ENCODE results near the gene ALOXE3. TPM values are rescaled to one million over a fixed set of nuclear protein-coding genes. Genes with fewer than 3 reads are reported as not detected.
"Not testable (repeated sequence)": the region's sequence is repeated elsewhere in the genome, so short reads cannot be mapped to it uniquely, and the experiment has no call there.

Gene ALOXE3
- polyA plus RNA-seq, 2 donors, result 0.43 to 1.7 TPM

- H3K4me1 ChIP-seq (ENCODE audit: control insufficient read depth in 2 of 2, insufficient read depth in 2 of 2, low read length in 1 of 2), result peaks cover 6 to 9% of the 10 kb centered on the region in 2 donors
- peaks cover 0 to 2% of the 10 kb centered on the region in 2 donors for H3K27me3 ChIP-seq (ENCODE audit: control insufficient read depth in 1 of 2, insufficient read depth in 2 of 2, low read length in 2 of 2)
- H3K9me3 ChIP-seq (ENCODE audit: control insufficient read depth in 2 of 2, insufficient read depth in 1 of 2, low read depth in 1 of 2, low read length in 1 of 2), result no peaks in the 10 kb centered on the region
- no peak overlapping the region for H3K4me3 ChIP-seq (ENCODE audit: low read depth in 1 of 2, low read length in 2 of 2)
- no peaks in the 10 kb centered on the region for H3K36me3 ChIP-seq (ENCODE audit: control insufficient read depth in 2 of 2, insufficient read depth in 2 of 2, low read length in 1 of 2)
- 13 to 14% methylated on average over 18 of the region's 18 CpGs for WGBS, 2 donors
- H3K27ac ChIP-seq (ENCODE audit: low read depth in 2 of 2, low read length in 1 of 2), result peak overlapping the region; percentile 81 to 93
Observed at GRCh38 chr17:8117367-8117979, 841 bp downstream of the ALOXE3 start.

- H3K27me3 ChIP-seq (ENCODE audit: control insufficient read depth in 1 of 2, insufficient read depth in 2 of 2, low read length in 2 of 2), result peaks cover 0 to 2% of the 10 kb centered on the region in 2 donors
- WGBS, 2 donors, result 45 to 59% methylated on average over 18 of the region's 18 CpGs
- no peaks in the 10 kb centered on the region for H3K9me3 ChIP-seq (ENCODE audit: control insufficient read depth in 2 of 2, insufficient read depth in 1 of 2, low read depth in 1 of 2, low read length in 1 of 2)
Observed at GRCh38 chr17:8116776-8117175, 1.5 kb downstream of the ALOXE3 start.

GRCh38 chr17:8110907-8111306 is 7.4 kb downstream of the ALOXE3 start:
- Histone ChIP-seq H3K27me3 (ENCODE audit: control insufficient read depth in 1 of 2, insufficient read depth in 2 of 2, low read length in 2 of 2) (peaks cover 0 to 2% of the 10 kb centered on the region in 2 donors), H3K27ac (ENCODE audit: low read depth in 2 of 2, low read length in 1 of 2) (no peak overlapping the region), H3K36me3 (ENCODE audit: control insufficient read depth in 2 of 2, insufficient read depth in 2 of 2, low read length in 1 of 2) (no peaks in the 10 kb centered on the region), H3K4me3 (ENCODE audit: low read depth in 1 of 2, low read length in 2 of 2) (no peak overlapping the region), H3K4me1 (ENCODE audit: control insufficient read depth in 2 of 2, insufficient read depth in 2 of 2, low read length in 1 of 2) (peaks cover 0 to 4% of the 10 kb centered on the region in 2 donors), H3K9me3 (ENCODE audit: control insufficient read depth in 2 of 2, insufficient read depth in 1 of 2, low read depth in 1 of 2, low read length in 1 of 2) (no peaks in the 10 kb centered on the region)
- WGBS, 2 donors, result 94 to 98% methylated on average over 6 of the region's 6 CpGs

More at GRCh38 chr17:8116776-8117175, 1.5 kb downstream of the ALOXE3 start:
- no peak overlapping the region for H3K4me3 ChIP-seq (ENCODE audit: low read depth in 1 of 2, low read length in 2 of 2)
- no peaks in the 10 kb centered on the region for H3K36me3 ChIP-seq (ENCODE audit: control insufficient read depth in 2 of 2, insufficient read depth in 2 of 2, low read length in 1 of 2)
- H3K4me1 ChIP-seq (ENCODE audit: control insufficient read depth in 2 of 2, insufficient read depth in 2 of 2, low read length in 1 of 2), result peaks cover 4 to 9% of the 10 kb centered on the region in 2 donors
- no peak overlapping the region for H3K27ac ChIP-seq (ENCODE audit: low read depth in 2 of 2, low read length in 1 of 2)

GRCh38 chr17:8110456-8110804 is 7.9 kb downstream of the ALOXE3 start:
- peak overlapping the region in 1 of 2 donors; percentile 47 for H3K4me3 ChIP-seq (ENCODE audit: low read depth in 1 of 2, low read length in 2 of 2)
- 20 to 21% methylated on average over 9 to 10 of the region's 10 CpGs for WGBS, 2 donors
- no peak overlapping the region for H3K27ac ChIP-seq (ENCODE audit: low read depth in 2 of 2, low read length in 1 of 2)
- H3K27me3 ChIP-seq (ENCODE audit: control insufficient read depth in 1 of 2, insufficient read depth in 2 of 2, low read length in 2 of 2), result peaks cover 0 to 2% of the 10 kb centered on the region in 2 donors
- no peaks in the 10 kb centered on the region for H3K9me3 ChIP-seq (ENCODE audit: control insufficient read depth in 2 of 2, insufficient read depth in 1 of 2, low read depth in 1 of 2, low read length in 1 of 2)
- peaks cover 0 to 4% of the 10 kb centered on the region in 2 donors for H3K4me1 ChIP-seq (ENCODE audit: control insufficient read depth in 2 of 2, insufficient read depth in 2 of 2, low read length in 1 of 2)
- no peaks in the 10 kb centered on the region for H3K36me3 ChIP-seq (ENCODE audit: control insufficient read depth in 2 of 2, insufficient read depth in 2 of 2, low read length in 1 of 2)

GRCh38 chr17:8109661-8110455 is 8.5 kb downstream of the ALOXE3 start:
- Histone ChIP-seq H3K27ac (ENCODE audit: low read depth in 2 of 2, low read length in 1 of 2) (no peak overlapping the region), H3K4me1 (ENCODE audit: control insufficient read depth in 2 of 2, insufficient read depth in 2 of 2, low read length in 1 of 2) (peaks cover 0 to 4% of the 10 kb centered on the region in 2 donors), H3K27me3 (ENCODE audit: control insufficient read depth in 1 of 2, insufficient read depth in 2 of 2, low read length in 2 of 2) (peaks cover 0 to 2% of the 10 kb centered on the region in 2 donors), H3K9me3 (ENCODE audit: control insufficient read depth in 2 of 2, insufficient read depth in 1 of 2, low read depth in 1 of 2, low read length in 1 of 2) (no peaks in the 10 kb centered on the region), H3K4me3 (ENCODE audit: low read depth in 1 of 2, low read length in 2 of 2) (peak overlapping the region; percentile 44 to 47), H3K36me3 (ENCODE audit: control insufficient read depth in 2 of 2, insufficient read depth in 2 of 2, low read length in 1 of 2) (no peaks in the 10 kb centered on the region)
- 9 to 12% methylated on average over 63 of the region's 63 CpGs for whole genome bisulfite sequencing, 2 donors

GRCh38 chr17:8108972-8109660 is 9.2 kb downstream of the ALOXE3 start:
- Histone ChIP-seq H3K4me1 (ENCODE audit: control insufficient read depth in 2 of 2, insufficient read depth in 2 of 2, low read length in 1 of 2) (peaks cover 0 to 6% of the 10 kb centered on the region in 2 donors), H3K9me3 (ENCODE audit: control insufficient read depth in 2 of 2, insufficient read depth in 1 of 2, low read depth in 1 of 2, low read length in 1 of 2) (no peaks in the 10 kb centered on the region), H3K27ac (ENCODE audit: low read depth in 2 of 2, low read length in 1 of 2) (no peak overlapping the region), H3K27me3 (ENCODE audit: control insufficient read depth in 1 of 2, insufficient read depth in 2 of 2, low read length in 2 of 2) (peaks cover 0 to 2% of the 10 kb centered on the region in 2 donors), H3K4me3 (ENCODE audit: low read depth in 1 of 2, low read length in 2 of 2) (no peak overlapping the region), H3K36me3 (ENCODE audit: control insufficient read depth in 2 of 2, insufficient read depth in 2 of 2, low read length in 1 of 2) (no peaks in the 10 kb centered on the region)
- 85% methylated on average over 33 of the region's 33 CpGs for WGBS, 2 donors

- WGBS, 2 donors, result 71 to 75% methylated on average over 4 of the region's 4 CpGs
- not testable (repeated sequence) for H3K4me3 ChIP-seq (ENCODE audit: low read depth in 1 of 2, low read length in 2 of 2); H3K36me3 ChIP-seq (ENCODE audit: control insufficient read depth in 2 of 2, insufficient read depth in 2 of 2, low read length in 1 of 2); H3K27me3 ChIP-seq (ENCODE audit: control insufficient read depth in 1 of 2, insufficient read depth in 2 of 2, low read length in 2 of 2); H3K9me3 ChIP-seq (ENCODE audit: control insufficient read depth in 2 of 2, insufficient read depth in 1 of 2, low read depth in 1 of 2, low read length in 1 of 2)
- Histone ChIP-seq H3K4me1 (ENCODE audit: control insufficient read depth in 2 of 2, insufficient read depth in 2 of 2, low read length in 1 of 2) (peaks cover 0 to 17% of the 10 kb centered on the region in 2 donors), H3K27ac (ENCODE audit: low read depth in 2 of 2, low read length in 1 of 2) (peak overlapping the region in 1 of 2 donors; percentile 24)
Observed at GRCh38 chr17:8106980-8107379, 11.3 kb downstream of the ALOXE3 start.

GRCh38 chr17:8105957-8106398 is 12.3 kb downstream of the ALOXE3 start:
- H3K4me1 ChIP-seq (ENCODE audit: control insufficient read depth in 2 of 2, insufficient read depth in 2 of 2, low read length in 1 of 2), result peaks cover 0 to 17% of the 10 kb centered on the region in 2 donors
- H3K4me3 ChIP-seq (ENCODE audit: low read depth in 1 of 2, low read length in 2 of 2), result no peak overlapping the region
- WGBS, 2 donors, result 39 to 53% methylated on average over 5 of the region's 5 CpGs
- H3K36me3 ChIP-seq (ENCODE audit: control insufficient read depth in 2 of 2, insufficient read depth in 2 of 2, low read length in 1 of 2), result no peaks in the 10 kb centered on the region
- peak overlapping the region; percentile 54 to 66 for H3K27ac ChIP-seq (ENCODE audit: low read depth in 2 of 2, low read length in 1 of 2)
- H3K9me3 ChIP-seq (ENCODE audit: control insufficient read depth in 2 of 2, insufficient read depth in 1 of 2, low read depth in 1 of 2, low read length in 1 of 2), result no peaks in the 10 kb centered on the region
- no peaks in the 10 kb centered on the region for H3K27me3 ChIP-seq (ENCODE audit: control insufficient read depth in 1 of 2, insufficient read depth in 2 of 2, low read length in 2 of 2)

- peaks cover 0 to 16% of the 10 kb centered on the region in 2 donors for H3K4me1 ChIP-seq (ENCODE audit: control insufficient read depth in 2 of 2, insufficient read depth in 2 of 2, low read length in 1 of 2)
- peak overlapping the region in 1 of 2 donors; percentile 57 for H3K27ac ChIP-seq (ENCODE audit: low read depth in 2 of 2, low read length in 1 of 2)
- WGBS, 2 donors, result 79% methylated on average over 8 of the region's 8 CpGs
- no peaks in the 10 kb centered on the region for H3K9me3 ChIP-seq (ENCODE audit: control insufficient read depth in 2 of 2, insufficient read depth in 1 of 2, low read depth in 1 of 2, low read length in 1 of 2)
- no peaks in the 10 kb centered on the region for H3K27me3 ChIP-seq (ENCODE audit: control insufficient read depth in 1 of 2, insufficient read depth in 2 of 2, low read length in 2 of 2)
- H3K4me3 ChIP-seq (ENCODE audit: low read depth in 1 of 2, low read length in 2 of 2), result no peak overlapping the region
- no peaks in the 10 kb centered on the region for H3K36me3 ChIP-seq (ENCODE audit: control insufficient read depth in 2 of 2, insufficient read depth in 2 of 2, low read length in 1 of 2)
Observed at GRCh38 chr17:8104911-8105310, 13.4 kb downstream of the ALOXE3 start.

All from esophagus (tissue), 2 donors.